GM12878 (cell line): Measurements from ENCODE around the gene ITSN2.

Experiments
- BCLAF1 ChIP-seq: fragments of 450-650 bp; IDR thresholded peaks from 2 replicates; pipeline ENCODE4 v1.6.1; 2017; ENCODE audit warnings: antibody characterized with exemption, mild to moderate bottlenecking, moderate library complexity
- CHD2 ChIP-seq: IDR thresholded peaks from 2 replicates; pipeline ENCODE4 v1.6.1; 2011; ENCODE audit warnings: low read depth, low read length, improper control_type of control experiment, borderline replicate concordance
- CTCF ChIP-seq, 3 experiments: IDR thresholded peaks in 2 of 3; conservative IDR thresholded peaks in 1 of 3; 2 replicates each; pipeline ENCODE4 v1.5.1; 2011; ENCODE audit warnings: low read depth in 3 of 3, low read length in 3 of 3, mild to moderate bottlenecking in 3 of 3, control low read depth in 2 of 3, moderate library complexity in 2 of 3, inconsistent platforms in 1 of 3, mixed read lengths in 1 of 3; ENCODE audit not compliant: control insufficient read depth in 2 of 3, insufficient read depth in 1 of 3; ENCODE audit errors: extremely low read depth in 1 of 3
- POLR2AphosphoS2 ChIP-seq: IDR thresholded peaks from 2 replicates; pipeline ENCODE4 v1.6.1; 2011; ENCODE audit warnings: low read depth, mild to moderate bottlenecking, low read length, improper control_type of control experiment, moderate library complexity

- TF ChIP-seq CTCF (IDR thresholded peaks at IDR 0.05 in 2 of 3, conservative IDR thresholded peaks at IDR 0.05 in 1 of 3; ENCODE audit: control insufficient read depth in 2 of 3, extremely low read depth in 1 of 3, insufficient read depth in 1 of 3, low read depth in 3 of 3, low read length in 3 of 3) (peak; percentile 73 to 88 (median 79)), POLR2AphosphoS2 (no peak), CHD2 (no peak), BCLAF1 (no peak)
These were observed 195.8 kb downstream of the ITSN2 start for GRCh38 chr2:24164416-24164973.
